HG03457 (cell line): ENCODE measurements around the gene GPR137.
A peak's percentile ranks its signal among the peaks of the same experiment; 100 is the strongest.

Experiments used
- ATAC-seq: cut with Tn5 transposase; IDR thresholded peaks from one replicate; pipeline ENCODE4 v1.9.1; 2021; ENCODE audit warnings: moderate number of reproducible peaks; ENCODE audit not compliant: unreplicated experiment

Gene GPR137

GRCh38 chr11:64263021-64263946 is 22.4 kb upstream of the GPR137 start:
- ATAC-seq, result no peak

GRCh38 chr11:64263947-64264317 is 21.7 kb upstream of the GPR137 start:
- no peak for ATAC-seq

- ATAC-seq, result no peak
These were observed 21.2 kb upstream of the GPR137 start for GRCh38 chr11:64264371-64264852.

GRCh38 chr11:64265176-64266160 is 20.2 kb upstream of the GPR137 start:
- ATAC-seq, result no peak

- no peak for ATAC-seq
These were observed 19.3 kb upstream of the GPR137 start for GRCh38 chr11:64266339-64266738.

GRCh38 chr11:64267207-64267945 is 18.3 kb upstream of the GPR137 start:
- no peak for ATAC-seq

GRCh38 chr11:64268025-64268892 is 17.4 kb upstream of the GPR137 start:
- ATAC-seq, result no peak

- ATAC-seq, result peak; percentile 7
These were observed 16.6 kb upstream of the GPR137 start for GRCh38 chr11:64268893-64269539.

GRCh38 chr11:64269540-64270220 is 16.0 kb upstream of the GPR137 start:
- peak; percentile 45 for ATAC-seq

GRCh38 chr11:64275031-64275800 is 10.4 kb upstream of the GPR137 start:
- ATAC-seq, result no peak

- ATAC-seq, result no peak
These were observed 9.8 kb upstream of the GPR137 start for GRCh38 chr11:64275841-64276240.

- no peak for ATAC-seq
These were observed 8.8 kb upstream of the GPR137 start for GRCh38 chr11:64276653-64277431.

- no peak for ATAC-seq
These were observed 7.0 kb upstream of the GPR137 start for GRCh38 chr11:64278576-64279190.

GRCh38 chr11:64281957-64282770 is 3.5 kb upstream of the GPR137 start:
- ATAC-seq, result no peak

GRCh38 chr11:64283092-64283491 is 2.6 kb upstream of the GPR137 start:
- ATAC-seq, result no peak
